NCI-H1417 (cell line): ENCODE data around the gene ETS1.

Experiments
- DNase-seq, 3 experiments: peaks; one replicate each; lab custom pipeline; 2025; lab: John Stamatoyannopoulos, UW

Gene ETS1

DNA sequence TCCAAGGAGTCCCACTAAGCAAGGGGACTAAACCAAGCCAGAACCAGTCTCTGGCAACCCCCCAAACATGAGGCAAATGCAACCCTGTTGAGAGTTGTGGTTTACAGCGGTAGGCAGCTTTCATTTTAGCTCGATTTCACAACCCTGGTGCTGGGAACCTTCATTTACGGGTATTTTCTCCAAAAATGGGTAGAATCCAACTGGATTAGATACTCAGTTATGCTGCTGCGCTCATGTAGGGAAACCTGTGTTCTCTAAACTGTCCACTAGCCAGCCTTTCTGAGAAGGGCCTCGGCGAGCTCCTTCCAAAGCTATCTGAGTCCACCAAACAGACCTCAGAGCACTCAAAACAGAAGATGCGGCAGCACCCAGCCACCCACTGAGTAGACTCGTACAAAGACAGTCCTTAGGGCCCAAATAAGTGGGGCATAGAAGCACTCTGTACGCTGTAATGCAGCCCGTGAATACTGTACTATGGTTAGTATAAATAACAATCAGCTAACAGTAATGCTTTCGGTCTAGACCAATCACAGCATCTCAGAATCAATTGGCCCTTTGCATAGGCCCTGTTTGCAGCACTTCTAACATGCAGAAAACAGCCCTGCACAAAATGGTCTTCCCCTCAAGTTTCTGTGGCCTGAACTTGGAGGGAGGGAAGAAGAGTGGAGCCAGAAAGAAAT lies 104.7 kb downstream of the ETS1 start:
- no peak for DNase-seq

DNA sequence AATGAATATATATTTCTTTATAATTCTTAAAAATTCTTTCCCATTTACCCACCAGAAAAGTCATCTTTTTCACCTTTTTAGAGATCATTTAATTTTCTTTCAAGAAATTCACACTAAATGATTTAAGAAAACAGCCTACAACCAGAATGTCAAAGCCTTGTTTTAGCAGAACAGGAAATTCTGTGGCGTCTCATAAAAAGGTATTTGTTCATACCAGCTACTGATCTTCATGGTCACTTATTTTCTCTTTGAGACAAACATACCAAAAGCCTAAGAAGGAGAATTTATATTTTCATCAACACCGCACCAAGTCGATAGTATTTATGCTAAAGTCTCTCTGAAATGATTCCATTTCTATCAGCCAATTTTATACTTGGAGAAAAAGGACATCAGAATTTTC lies 105.3 kb downstream of the ETS1 start:
- DNase-seq = no peak

DNA sequence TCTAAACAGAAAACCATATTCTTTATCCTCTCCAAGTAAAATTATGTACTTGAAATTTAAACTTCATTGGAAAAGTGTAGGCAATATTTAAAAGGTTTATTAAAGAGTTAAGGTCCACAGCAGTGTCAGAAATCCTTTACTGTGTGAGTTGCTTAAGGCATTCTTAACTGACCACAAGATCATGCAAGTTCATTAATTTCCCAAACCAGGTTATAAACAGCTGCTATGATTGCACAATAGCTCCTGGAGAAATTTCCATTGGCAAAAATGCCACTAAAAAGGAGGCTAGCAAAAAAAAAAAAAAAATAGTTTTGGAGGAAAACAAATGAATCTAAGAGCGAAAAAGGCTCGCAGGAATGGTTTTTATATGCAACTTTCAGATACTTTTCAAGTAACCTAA lies 106.2 kb downstream of the ETS1 start:
- DNase-seq = no peak

DNA sequence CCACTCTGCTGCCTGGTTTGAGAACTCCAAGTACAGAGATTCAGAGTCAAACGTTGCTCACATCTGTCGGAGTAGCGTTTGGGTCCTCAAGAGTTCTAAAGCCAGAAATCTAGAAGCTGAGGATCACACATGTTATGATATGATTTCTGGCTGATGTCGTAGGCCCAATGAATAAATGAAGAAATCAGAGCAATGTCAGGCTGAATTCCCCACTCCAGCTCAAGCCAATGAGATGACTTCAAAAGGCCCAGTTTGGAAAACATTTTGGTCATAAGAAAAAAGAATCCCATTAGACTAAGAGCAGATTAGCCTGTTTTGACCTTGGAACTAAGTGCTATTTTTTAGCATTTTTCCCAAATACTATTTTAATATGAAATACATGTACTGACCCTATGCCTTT lies 106.7 kb downstream of the ETS1 start:
- DNase-seq = no peak

DNA sequence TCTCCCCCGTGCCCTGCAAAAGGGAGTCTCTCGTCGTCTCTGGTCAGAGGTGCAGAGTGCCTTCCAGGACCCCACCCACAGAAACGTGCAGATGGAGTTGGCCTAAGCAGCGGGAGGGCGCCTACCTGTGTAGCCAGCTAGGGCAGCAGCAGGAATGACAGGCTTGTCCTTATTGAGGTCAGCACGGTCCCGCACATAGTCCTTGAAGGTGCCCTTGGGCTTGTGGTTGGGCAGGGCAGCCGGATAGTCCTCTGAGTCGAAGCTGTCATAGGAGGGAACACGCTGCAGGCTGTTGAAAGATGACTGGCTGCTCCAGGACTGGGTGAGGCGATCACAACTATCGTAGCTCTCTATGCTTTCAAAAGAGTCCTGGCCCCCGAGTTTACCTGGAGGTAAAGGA lies 107.3 kb downstream of the ETS1 start:
- DNase-seq = no peak

DNA sequence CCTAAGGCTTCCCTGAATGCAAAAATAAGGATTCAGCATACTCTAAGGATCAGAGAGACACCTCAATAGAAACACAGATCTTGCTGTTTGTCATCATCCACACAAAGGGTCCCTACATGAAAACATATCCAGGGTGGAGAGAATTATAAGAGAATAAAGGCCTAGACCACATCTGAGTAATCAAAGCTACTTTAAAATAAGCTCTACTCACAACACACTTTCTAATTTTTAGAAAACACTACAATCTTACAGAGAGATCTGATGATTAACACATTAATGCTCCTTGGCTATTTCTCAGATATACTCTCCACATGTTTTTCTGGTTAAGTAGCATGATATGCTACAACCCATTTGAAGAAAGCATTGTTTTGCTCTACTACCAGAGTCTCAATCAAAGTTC lies 108.2 kb downstream of the ETS1 start:
- DNase-seq = no peak

DNA sequence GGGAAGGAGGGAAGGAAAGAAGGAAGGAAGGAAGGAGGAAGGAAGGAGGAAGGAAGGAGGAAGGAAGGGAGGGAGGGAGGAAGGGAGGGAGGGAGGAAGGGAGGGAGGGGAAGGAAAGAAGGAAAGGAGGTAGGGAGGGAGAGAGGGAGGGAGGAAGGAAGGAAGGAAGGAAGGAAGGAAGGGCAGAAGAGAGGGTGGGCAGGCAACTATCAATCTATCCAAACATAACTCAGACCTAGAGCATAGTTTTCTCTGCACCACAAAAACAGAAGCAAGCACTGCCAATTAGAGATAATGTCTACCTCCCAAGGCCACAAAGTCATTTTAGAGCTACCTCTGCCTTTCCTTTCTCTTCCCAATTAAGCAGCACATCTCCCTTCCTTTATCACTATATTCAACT lies 109.1 kb downstream of the ETS1 start:
- DNase-seq = no peak

DNA sequence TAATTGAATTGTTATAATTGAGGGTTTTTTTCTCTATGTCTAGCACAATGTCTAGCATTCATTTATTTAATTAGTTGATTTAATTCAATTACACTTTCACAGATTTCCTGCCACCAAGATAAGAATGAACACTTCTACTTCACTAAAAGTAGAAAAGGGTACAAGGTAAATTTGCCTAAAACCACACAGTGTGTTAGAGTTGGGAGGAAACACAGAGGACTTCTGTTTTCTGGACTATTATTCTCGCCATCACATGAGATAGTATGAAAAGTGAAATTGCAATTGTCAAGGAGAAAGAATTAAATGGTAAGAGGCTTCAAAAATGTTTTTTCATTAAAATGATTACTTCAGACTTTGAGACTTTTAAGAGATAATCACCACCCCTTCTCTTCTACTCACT lies 109.5 kb downstream of the ETS1 start:
- no peak for DNase-seq

DNA sequence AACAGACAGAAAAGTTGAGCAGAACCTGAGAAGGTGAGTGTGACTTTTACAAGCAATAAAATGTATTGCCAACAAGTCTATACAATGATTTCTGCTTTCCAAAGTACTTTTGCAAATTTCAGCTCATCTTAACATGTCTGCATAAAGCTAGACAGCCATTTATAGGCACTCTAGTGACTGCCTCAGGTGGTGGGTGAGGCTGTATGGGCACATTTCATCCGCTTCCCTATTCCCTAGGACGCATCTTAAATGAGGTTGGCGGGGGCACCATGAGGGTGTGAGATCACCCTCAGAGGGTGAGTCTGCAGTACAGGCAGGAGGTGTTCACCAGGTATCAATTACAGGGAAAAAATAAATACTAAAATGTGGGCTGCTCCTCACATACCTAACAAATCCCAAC lies 110.1 kb downstream of the ETS1 start:
- DNase-seq = no peak

DNA sequence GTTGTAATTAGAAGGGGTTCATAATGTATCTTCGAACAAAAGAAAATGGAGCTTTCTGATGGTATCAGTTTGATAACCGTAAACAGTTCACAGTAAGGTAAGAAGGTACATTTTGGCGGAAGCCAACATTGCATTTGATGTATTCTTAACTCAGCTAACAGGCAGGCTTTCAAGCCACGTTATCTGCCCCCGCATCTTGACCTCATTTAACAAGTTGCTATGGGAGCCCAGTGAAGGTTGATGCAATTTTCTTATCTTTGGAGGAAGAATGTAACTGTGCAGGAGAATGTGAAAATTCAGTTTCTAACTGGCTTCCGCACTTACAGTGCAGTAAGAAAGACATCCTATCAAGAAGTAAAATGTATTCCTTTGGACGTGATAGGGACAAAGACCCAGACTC lies 110.6 kb downstream of the ETS1 start:
- no peak for DNase-seq

DNA sequence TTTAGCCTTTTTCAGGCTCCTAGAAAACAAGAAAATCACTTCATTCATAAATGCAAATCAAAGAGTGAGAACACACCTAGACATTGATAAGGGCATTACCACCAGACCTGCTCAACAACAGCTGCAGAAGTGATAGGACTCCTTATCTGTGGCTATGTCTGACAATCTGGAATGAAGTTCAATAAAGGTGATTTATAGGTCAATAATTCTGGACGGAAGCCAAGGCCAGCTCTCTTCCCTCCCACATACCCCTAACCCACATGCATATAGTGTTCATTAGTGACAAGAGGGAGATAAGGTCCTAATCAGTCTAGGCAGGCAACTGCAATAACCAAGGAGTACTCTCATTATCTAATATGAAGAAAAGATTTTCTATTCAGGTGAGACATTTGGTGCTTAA lies 111.3 kb downstream of the ETS1 start:
- DNase-seq = no peak

DNA sequence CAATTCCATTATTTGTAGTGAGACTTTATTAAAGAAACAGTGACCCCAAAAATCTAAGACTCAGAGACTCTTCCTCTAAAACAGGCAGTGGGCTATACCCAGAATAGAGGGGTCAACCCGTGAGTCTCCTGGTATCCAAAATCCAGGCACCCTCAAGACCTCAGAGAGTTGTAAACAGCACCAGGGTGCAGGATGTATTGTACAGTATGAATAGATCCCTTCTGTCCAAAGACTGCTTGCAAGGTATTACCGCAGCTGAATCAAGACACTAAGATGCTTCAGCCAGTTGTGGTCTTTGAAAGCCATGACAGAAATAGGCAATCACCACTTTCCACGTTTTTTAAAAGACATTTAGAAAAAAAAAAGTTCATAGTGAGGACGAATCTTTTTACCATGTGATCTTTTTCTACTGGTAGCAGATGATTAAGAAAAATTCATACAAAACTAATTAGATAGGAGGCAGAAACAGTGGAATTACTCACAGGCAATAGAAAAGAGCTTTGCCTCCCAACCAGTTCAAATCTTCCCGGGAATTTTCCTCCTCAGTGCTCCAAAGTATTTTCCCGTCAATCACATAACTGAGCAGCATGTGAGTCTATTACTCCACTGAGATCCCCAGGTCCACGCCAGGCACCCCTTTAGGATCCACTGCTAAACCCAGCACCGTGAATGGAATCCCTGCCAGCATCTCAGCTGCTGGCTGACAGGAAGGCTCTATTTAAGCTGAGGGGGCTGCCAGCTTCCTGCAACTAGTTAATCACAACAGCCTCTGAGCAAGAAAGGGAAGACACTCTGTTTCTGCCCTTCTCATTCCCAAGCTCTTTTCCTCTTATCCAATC lies 113.1 kb downstream of the ETS1 start:
- DNase-seq = no peak

DNA sequence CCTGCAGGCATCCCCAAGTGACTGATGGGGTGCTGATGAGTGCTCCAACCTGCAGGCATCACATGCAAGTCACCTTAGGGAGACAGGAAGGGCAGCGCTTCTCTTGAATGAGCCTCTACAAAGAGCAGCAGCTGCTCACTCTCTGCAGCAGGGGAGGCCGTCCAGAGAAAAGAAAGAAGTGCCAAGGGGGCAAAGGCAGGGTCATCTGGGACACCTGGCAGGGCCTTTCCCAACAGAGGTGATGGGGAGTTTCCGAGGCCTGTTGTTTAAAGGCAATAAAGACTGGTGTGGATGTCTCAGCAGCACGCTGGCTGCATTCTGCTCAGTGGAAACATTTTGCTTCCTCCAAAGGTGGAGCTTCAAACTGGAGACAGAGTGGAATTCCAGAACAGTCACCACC lies 113.7 kb downstream of the ETS1 start:
- DNase-seq = no peak

DNA sequence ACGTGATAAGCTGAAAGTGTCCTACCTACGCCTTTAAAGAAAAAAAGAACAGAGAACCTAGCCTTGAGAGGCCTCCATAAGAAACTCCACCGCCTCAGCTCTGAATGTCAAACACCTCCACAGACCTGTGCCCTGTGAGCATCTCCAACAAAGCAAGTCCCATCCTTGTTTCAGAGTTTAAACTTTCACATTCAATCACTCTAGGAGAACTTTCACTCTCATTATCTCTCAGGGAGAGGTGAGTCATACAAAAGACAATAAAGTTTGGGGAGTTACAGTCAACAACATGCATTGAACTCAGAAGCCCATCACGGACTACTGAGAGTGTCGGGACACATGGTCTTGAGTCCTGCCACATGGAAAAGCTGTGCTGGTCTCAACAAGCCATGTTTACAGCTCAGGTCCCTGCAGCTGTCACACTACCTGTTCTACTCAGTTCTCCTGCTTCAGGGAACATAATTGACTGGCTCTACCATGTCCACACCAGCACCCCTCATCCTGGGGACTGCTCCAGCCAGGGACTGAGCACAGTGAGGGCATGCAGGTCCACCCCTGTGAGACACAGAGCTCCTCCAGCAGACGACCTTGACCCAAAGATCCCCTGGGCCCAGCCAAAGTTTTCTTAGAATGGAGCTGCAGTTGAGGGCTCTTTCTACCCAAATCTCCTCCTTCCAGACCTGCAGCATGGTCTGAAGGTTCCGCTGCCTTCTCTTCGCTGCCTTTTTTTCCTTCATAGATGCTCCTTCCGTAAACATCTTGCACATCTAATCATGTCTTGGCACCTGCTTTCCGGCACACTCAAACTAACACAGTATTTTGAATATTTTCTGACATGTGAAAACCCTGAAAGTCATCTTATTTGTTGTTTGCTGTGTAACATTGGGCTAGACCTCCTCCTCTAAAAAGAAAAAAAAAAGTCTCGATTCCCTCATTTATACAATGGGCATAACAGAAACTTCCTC lies 114.9 kb downstream of the ETS1 start:
- no peak for DNase-seq

DNA sequence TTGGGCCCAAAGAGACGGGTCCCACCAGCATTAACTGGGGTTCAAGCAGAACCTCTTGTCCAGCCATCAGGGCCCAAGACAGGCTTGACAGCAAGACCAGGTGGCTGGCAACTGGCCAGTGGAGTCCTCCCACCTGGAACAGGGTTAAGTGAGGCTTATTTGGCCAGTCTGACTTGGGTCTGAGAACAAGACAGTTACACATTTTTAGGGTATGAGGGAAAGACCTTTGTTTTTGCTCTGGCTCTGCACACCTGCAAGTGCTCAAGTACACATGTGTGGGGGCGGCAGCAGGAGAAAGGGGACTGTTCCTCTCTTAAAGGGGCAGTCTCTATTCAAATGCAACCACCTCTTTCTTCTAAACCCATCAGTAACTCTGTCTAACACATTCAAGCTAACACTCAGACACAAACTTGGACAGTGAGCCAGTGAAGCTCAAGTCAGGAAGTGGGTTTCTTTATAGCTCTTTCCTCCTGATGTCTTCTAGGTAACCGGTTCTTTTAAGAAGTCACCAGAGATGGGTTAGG lies 116.2 kb downstream of the ETS1 start:
- DNase-seq = no peak

DNA sequence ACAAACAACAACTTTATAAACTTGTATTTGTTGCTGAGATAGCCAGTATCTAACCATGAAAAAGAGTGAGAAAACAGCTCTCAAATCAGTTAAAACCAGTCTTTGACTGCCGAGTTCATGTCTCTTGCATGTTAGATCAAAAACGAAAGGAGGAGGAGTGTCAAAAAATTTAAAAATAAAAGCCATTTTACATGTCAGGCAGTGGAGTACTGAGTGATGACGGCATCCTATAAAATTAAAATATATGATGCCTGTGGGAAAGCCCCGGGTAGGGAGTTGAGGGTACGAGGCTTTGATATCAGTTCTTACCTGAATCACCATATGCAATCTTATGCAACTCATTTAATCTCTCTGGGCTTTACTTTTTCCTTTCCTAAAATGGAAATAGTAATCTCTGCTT lies 117.3 kb downstream of the ETS1 start:
- no peak for DNase-seq

DNA sequence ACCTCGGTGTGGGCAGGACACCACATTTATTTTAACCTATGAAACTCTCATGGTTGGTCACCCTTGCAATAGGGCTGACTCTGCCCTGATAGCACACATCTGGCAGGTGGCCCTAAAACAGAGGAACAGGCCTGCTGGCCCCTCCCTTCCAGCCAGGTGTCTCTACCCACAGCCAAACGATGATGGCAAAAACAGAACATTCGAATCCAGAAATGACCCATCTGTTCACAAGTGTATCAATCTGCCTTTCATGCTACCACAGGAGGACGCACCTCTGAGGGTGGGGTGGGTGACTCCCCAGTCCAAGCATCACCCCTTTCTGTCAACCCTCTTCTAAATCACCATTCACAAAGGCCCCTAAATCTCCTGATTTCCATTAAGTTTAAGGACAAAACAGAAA lies 118.1 kb downstream of the ETS1 start:
- DNase-seq = no peak

DNA sequence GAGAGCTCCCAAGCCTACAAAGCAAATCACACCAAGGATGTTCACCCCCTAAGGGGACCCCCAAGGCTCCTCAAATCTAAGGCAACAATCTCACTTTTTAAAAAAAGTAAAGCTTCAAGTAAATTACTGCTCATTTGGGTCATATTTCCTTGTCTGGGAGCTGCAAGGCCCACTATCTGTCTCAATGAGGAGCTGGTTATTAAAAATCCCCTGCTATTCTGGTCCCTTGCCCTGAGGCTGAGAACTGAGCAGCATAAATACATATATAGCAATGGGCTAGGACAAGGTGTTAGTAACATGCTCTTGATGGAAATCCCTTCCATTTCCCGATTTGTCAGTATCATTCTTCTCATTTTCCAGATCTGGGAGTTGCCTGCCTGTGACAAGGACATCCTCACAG lies 119.2 kb downstream of the ETS1 start:
- no peak for DNase-seq

DNA sequence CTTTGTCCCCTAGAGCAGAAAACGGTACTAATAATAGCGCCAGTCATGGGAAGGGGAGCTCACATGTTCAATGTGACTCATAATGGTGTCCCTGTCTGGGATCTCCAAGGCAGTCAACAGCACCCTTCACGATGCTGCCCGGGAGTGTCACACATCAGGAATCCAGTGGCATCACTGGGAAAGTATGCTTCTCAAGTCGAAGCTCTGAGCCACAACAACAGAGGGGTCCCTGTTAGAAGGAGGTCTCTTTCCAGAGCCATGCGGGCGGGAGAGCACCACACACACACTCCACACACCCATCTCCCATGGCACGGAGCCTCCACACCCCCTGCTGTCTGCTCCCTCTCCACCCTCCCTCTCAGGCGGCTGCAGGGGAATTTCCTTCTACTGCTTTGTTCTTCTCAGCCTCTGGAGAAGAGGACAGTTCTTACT lies 119.7 kb downstream of the ETS1 start:
- DNase-seq = no peak

DNA sequence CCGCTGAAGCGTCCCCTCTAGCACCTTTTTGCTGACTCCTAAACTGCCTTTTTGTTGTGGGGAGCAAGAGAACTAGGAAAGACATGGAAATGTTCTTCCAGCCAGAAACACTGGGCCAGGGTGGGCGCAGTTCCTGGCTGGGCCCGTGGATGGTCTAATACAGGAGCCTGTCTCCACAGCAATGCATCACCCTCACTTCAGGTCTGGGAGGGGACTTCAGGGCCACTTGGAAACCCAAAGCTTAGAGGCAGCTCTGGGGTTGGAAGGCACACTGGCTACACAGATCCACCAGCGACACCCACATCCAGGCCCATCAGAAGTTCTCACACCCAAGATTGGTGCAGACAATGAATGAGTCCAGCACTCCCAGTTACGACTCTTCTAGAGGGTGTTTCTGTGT lies 120.3 kb downstream of the ETS1 start:
- no peak for DNase-seq

DNA sequence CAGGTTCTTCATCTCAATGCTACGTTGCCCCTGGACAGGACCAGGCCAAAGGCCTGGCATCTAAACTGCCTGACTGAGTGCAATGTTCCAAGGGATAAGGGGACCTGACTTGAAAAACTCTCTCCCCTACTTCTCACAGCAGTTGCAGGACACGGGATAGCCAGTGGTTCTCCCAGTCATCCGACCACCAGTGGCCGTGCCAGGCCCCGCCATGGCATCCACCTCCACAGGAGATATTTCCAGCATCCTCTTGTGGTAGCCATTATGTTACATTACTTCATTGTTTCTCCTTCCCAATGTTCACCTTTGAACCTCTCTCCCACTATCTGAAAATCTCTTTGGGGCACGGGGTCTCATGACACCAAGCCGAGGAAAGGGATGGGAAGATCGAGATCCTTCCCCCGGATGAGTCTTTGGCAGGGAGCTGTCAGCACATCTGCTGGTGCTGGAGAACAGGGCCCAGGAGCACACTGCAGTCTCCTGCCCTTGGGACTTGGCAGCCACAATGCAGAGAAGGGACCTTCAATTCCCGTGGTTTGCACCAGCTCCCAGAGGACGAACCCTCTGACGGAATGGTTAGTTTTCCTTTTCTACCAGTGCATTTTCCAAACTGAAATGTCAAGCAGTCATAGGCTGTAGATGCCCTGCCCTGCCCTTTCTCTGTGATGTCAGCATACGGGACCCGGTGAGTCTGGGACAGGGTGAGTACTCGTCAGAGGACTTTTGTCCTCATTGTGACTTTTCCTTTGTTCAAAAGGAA lies 121.2 kb downstream of the ETS1 start:
- DNase-seq = no peak

DNA sequence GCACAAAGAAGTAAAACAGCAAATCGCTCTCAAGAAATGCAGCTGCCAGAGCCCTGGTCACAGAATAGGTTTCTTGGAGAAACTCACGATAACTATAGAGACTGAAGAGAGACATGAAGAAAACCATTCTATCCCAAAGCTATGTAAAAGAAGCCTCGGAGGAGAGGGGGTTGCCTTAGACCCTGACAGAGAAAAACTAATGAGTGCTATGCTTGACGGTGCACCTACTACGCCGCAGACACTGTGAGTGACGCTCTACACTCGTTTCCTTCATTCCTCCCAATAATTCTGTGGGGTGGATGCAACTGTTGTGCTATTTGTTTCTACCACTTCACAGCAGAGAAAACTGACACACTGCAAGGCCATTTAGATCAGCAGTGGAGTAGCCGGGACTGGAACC lies 121.8 kb downstream of the ETS1 start:
- DNase-seq = no peak
